Stimulated activated CD4-positive, alpha-beta T cell treated with anti-CD3 and anti-CD28 coated beads, Interleukin-4, amount 100 ng/mL, for 24 hours (primary cell): ENCODE data around the gene RSL1D1.
A peak's percentile ranks its signal among the peaks of the same experiment; 100 is the strongest.

ENCODE experiments used
- DNase-seq: peaks from one replicate; pipeline ENCODE4 v3.0.0-alpha.2; 2020

Gene RSL1D1

GRCh38 chr16:11851294-11852091 lies at the start of gene RSL1D1:
TSS of gene RSL1D1 (minus strand) at chr16:11851542. CDS start at chr16:11851512, 30 bp downstream.
- DNase-seq = peak; percentile 93

GRCh38 chr16:11901091-11901490 lies 49.7 kb upstream of the RSL1D1 start:
- DNase-seq = no peak

GRCh38 chr16:11896486-11897176 lies 45.3 kb upstream of the RSL1D1 start:
- DNase-seq = peak; percentile 5

- DNase-seq = no peak
Observed at GRCh38 chr16:11893571-11893970, 42.2 kb upstream of the RSL1D1 start.

- no peak for DNase-seq
Observed at GRCh38 chr16:11892761-11893160, 41.4 kb upstream of the RSL1D1 start.

- DNase-seq = no peak
Observed at GRCh38 chr16:11890231-11890965, 39.1 kb upstream of the RSL1D1 start.

GRCh38 chr16:11886881-11887280 lies 35.5 kb upstream of the RSL1D1 start:
- DNase-seq = no peak

- no peak for DNase-seq
Observed at GRCh38 chr16:11884035-11884434, 32.7 kb upstream of the RSL1D1 start.

- no peak for DNase-seq
Observed at GRCh38 chr16:11880007-11880406, 28.7 kb upstream of the RSL1D1 start.

- DNase-seq = no peak
Observed at GRCh38 chr16:11877374-11877773, 26.0 kb upstream of the RSL1D1 start.

GRCh38 chr16:11876306-11876705 lies 25.0 kb upstream of the RSL1D1 start:
- DNase-seq = no peak

GRCh38 chr16:11875721-11876120 lies 24.4 kb upstream of the RSL1D1 start:
- DNase-seq = no peak

GRCh38 chr16:11871193-11871592 lies 19.9 kb upstream of the RSL1D1 start:
- no peak for DNase-seq

- no peak for DNase-seq
Observed at GRCh38 chr16:11870399-11870798, 19.1 kb upstream of the RSL1D1 start.

- no peak for DNase-seq
Observed at GRCh38 chr16:11869353-11870228, 18.2 kb upstream of the RSL1D1 start.

GRCh38 chr16:11868412-11868980 lies 17.2 kb upstream of the RSL1D1 start:
- DNase-seq = no peak

- DNase-seq = no peak
Observed at GRCh38 chr16:11862489-11862888, 11.1 kb upstream of the RSL1D1 start.

GRCh38 chr16:11857161-11857560 lies 5.8 kb upstream of the RSL1D1 start:
- DNase-seq = no peak

GRCh38 chr16:11852092-11852809 lies 909 bp upstream of the RSL1D1 start:
- no peak for DNase-seq

GRCh38 chr16:11848842-11849241 lies 2.5 kb downstream of the RSL1D1 start:
- no peak for DNase-seq

GRCh38 chr16:11844499-11844898 lies 6.8 kb downstream of the RSL1D1 start:
- no peak for DNase-seq

- DNase-seq = no peak
Observed at GRCh38 chr16:11843861-11844260, 7.5 kb downstream of the RSL1D1 start.
